Activated CD4-positive, alpha-beta T cell treated with anti-CD3 and anti-CD28 coated beads for 1 hour (primary cell): ENCODE data around the gene CENPH.
"Not testable (repeated sequence)": the region's sequence is repeated elsewhere in the genome, so short reads cannot be mapped to it uniquely, and the experiment has no call there.

Experiments
- DNase-seq: peaks from one replicate; pipeline ENCODE4 v3.0.0-alpha.2; 2020

The CENPH gene

DNA sequence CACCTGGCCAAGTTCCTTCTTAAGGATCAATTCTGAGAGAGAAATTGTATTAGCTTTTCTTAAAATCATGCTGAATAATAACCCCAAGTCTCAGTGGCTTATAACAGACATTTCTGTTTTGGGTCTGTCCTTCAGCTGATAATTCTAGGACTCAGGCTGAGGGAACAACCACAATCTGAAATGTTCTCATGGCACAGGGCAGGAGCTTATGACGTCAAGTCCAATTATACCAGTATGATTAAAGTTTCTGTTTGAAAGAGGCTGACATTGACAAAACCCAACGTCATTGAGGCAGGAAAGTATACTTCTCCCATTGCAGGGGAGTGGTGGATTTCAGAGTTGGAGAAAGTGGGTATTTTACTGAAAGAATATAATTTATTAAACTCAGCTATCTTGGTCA is 21.8 kb downstream of the CENPH start:
- no peak for DNase-seq

DNA sequence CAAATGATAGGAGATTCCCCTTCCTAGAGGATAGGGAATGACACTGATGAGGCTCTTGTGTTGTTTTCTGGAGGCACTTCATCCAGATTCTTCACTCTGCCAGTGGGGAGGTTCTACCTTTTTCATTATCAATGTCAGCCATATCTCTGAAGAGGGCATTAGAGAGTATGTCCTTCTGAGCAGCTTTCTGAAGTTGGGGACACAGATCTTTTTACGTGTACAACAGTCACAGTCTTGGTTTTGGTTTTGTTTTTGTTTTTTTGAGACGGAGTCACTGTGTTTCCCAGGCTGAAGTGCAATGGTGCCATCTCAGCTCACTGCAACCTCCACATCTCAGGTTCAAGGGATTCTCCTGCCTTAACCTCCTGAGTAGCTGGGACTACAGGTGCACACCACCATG is 22.6 kb downstream of the CENPH start:
- DNase-seq: no peak

- DNase-seq: no peak
These were observed 24.3 kb downstream of the CENPH start for GRCh38 chr5:69213513-69214215.

- DNase-seq: no peak
These were observed 27.7 kb downstream of the CENPH start for GRCh38 chr5:69217151-69217511.

DNA sequence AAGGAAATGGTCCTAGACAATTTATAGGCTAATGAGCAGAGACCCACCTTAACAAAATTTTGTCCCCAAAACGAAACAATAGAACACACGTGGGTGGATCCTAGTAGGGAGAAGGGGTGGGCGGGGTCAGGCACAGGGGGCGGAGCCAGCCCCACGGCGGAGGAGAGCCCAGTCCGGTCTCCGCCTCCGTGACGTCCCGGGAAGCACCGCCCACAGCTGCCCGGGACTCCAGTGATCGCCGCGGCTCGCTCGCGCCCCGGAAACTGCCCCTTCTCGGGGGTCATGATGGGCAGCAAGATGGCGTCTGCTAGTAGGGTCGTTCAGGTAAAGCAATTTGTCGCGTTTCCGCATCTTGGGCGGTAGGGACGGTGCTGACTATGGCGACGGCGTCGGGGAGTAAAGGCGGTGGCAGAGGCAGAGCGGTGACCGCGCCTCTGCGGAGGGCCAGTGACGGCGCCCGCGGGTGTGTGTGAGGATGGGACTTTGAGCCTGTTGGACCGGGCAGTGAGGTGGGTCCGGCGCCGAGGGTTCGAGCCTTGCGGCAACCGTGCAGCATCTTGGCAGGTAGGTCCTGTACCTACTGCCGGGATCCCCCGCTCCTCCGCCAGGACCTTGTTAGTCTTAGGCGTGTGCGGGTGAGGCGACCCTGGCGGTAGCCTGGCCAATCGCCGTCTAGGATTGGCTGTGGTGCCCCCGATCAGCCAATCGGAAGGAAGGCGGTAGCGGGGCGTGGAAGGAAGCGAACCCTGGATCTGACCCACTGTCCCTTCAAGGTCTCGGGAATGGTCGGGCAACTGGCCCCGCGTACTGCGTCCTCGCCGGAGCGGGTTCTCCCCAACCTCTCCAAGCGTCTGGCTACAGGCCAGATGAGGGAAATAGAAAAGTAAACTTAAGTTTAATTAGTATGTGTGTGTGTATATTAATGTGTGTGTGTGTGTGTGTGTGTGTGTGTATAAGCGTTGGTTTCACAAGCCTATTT is 28.5 kb downstream of the CENPH start:
- peak; percentile 86 for DNase-seq

DNA sequence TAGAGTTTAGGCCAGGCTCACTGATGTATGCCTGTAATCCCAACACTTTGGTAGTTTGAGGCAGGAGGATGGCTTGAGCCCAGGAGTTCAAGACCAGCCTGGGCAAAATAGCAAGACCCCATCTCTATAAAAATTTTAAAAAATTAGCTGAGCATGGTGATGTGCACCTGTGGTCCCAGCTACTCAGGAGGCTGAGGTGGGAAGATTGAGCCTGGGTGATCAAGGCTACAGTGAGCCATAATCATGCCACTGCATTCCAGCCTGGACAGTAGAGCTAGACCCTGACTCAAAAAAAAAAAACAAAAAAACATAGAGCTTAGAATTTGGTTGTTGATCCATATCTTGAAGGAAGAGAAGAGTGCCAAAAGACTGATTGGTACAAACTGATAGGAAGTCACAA is 30.6 kb downstream of the CENPH start:
- DNase-seq: no peak

DNA sequence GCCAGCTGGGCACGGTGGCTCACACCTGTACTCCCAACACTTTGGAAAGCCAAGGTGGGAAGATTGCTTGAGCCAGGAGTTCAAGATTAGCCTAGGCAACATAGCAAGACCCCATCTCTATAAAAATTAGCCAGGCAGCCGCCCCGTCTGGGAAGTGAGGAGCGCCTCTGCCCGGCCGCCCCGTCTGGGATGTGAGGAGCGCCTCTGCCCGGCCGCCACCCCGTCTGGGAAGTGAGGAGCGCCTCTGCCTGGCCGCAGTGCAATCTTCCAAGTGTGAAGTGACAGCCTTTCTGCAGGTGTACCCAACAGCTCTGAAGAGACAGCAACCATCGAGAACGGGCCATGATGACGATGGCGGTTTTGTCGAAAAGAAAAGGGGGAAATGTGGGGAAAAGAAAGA is 31.0 kb downstream of the CENPH start:
- DNase-seq: not testable (repeated sequence)

DNA sequence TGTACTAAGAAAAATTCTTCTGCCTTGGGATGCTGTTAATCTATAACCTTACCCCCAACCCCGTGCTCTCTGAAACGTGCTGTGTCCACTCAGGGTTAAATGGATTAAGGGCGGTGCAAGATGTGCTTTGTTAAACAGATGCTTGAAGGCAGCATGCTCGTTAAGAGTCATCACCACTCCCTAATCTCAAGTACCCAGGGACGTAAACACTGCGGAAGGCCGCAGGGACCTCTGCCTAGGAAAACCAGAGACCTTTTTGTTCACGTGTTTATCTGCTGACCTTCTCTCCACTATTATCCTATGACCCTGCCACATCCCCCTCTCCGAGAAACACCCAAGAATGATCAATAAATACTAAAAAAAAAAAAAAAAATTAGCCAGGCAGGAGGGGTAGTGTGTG is 31.4 kb downstream of the CENPH start:
- not testable (repeated sequence) for DNase-seq

GRCh38 chr5:69224520-69224919 is 35.1 kb downstream of the CENPH start:
- DNase-seq: no peak

DNA sequence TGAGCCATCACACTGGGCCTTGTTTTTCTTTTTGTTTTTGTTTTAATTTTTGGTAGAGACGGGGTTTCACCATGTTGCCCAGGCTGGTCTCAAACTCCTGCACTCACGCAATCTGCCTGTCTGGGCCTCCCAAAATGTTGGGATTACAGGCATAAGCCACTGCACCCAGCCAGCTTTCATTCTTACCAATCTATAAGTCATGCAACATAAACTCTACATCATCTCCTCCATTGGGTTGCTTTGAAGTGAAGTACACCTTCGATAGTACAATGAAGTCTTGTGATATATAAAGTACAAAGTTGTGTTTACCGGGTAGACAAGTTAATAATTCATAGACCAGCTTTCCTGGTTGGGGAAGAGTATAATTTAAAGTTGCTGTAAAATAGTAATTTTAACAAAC is 36.5 kb downstream of the CENPH start:
- DNase-seq: no peak

GRCh38 chr5:69230181-69230580 is 40.8 kb downstream of the CENPH start:
- no peak for DNase-seq

- DNase-seq: no peak
These were observed 41.9 kb downstream of the CENPH start for GRCh38 chr5:69231281-69231680.

GRCh38 chr5:69231851-69232250 is 42.5 kb downstream of the CENPH start:
- no peak for DNase-seq

DNA sequence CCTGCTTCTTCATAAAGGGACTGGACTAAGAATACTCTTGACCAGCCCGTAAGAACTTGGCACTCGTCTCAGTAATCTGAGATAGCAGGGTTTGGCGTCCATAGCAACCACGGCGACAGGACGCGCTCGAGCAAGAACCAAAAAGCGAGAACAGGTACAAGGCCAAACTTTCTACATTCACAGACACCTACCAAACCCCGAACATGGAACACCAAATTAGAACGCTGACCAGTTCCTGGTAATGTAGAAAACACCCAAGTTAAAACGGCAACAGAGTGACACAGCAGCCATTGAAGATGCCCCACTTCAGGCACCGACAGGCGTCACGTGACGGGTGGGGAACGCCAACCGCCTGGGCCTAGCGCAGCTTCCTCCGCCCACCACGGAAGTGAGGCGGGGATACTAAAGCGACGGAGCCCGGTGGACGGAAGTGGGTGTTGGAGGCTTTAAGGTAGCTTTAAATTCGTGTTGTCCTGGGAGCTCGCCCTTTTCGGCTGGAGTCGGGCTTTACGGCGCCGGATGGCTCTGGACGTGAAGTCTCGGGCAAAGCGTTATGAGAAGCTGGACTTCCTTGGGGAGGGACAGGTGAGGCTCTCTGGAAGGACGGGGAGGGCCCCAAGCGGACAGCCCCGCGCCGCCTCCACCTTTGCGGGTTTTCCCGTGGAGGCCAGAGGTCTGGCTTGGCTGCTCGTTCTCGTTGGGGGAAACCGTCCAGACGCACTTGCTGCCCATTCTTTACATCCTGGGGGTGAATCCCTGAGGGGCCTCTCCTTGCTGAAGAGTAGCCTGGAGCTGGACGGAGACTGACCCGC is 45.3 kb downstream of the CENPH start, which contains the start of gene CDK7:
Gene CDK7, plus strand, starts transcription at position 430 of the 812 bp plus-strand sequence. Its CDS starts 90 bp downstream, at position 520.
- DNase-seq: peak; percentile 86

- DNase-seq: not testable (repeated sequence)
These were observed 47.4 kb downstream of the CENPH start for GRCh38 chr5:69236733-69237132.

DNA sequence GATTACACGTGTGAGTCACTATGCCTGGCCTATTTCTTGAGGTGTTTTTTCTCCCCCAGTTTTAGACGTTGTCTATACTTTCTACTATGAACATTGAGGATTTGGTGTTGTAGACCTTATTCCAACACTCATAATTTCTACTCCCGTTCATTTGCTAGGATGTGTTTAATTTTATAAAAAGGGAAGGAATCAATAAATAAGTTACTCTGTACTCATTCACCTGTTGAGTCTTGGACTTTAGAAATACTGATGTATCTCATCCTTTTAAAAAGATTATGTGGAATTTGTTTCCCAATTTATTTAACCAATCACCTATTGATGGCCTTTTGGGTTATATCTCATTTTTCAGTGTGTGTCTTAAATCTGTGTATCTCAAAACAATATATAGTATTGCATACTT is 48.5 kb downstream of the CENPH start:
- DNase-seq: no peak

DNA sequence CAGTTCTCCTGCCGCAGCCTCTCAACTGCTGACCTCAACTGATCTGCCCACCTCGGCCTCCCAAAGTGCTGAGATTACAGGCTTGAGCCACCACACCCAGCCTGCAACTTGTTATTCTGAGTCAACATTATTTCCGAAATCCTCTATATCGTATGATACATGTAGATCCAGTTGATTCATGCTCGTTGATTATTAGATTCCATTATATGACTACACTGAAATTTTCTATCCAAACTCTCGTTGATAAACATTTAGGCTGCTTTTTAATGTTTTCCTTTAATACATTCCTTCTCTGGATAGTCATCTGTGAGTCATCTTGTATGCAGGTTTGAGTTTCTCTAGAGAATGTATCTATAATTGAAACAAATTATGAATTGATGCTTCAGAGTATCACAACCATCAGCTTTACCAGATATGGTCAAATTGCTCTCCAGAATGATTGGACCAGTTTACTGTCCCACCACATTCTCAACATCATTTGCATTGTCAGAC is 49.4 kb downstream of the CENPH start:
- no peak for DNase-seq

DNA sequence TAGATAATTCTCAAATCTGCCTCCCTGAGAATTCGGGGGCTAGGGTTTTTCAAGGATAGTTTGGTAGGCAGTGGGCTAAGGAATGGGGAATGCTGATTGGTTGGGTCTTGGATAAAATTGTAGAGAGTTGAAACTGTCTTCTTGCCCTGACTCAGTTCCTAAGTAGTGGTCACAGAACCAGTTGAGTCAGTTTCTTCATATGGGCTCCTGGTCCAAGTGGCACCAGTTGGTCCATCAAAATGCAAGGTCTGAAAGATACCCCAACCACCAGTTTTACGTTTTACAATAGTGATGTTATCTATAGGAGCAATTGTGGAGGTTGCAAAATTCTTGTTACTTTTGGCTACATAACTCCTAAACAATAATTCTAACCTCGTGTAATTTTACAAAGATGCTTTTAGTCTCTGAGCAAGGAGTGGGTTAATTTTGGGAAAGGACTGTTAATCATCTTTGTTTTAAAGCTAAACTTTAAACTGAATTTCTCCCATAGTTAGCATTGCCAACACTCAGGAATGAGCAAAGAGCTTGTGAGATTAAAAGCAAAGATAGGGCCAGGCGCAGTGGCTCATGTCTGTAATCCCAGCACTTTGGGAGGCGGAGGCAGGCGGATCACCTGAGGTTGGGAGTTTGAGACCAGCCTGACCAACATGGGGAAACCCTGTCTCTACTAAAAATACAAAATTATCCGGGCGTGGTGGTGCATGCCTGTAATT is 53.0 kb downstream of the CENPH start:
- no peak for DNase-seq

GRCh38 chr5:69245031-69245430 is 55.6 kb downstream of the CENPH start:
- no peak for DNase-seq

GRCh38 chr5:69248019-69248418 is 58.6 kb downstream of the CENPH start:
- DNase-seq: no peak

DNA sequence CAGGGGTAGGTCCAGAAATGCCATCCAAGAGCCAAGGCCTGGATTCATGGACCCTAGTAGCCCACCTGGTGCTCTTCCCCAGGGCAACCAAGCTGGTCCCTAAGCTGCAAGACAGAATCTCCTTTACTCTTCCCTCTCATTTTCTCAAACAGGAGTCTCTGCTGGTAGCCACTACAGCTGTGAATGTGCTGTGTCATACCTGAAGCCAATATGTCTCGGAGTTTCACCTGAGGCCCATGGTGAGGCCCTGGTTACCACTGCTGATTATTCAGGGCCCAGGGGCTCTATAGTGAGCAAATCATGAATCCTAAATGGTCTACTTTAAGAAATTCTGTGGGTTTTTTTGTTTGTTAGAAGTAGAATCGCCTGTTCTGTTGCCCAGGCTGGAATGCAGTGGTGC is 61.2 kb downstream of the CENPH start:
- no peak for DNase-seq

GRCh38 chr5:69252437-69252836 is 63.1 kb downstream of the CENPH start:
- DNase-seq: no peak
